HS-5 (cell line): ENCODE measurements around the gene TMEM37.

Experiments used
- DNase-seq: peaks from one replicate; pipeline ENCODE4 v3.0.0-alpha.2; 2012; ENCODE audit warnings: low read depth

TMEM37 gene

GRCh38 chr2:119460076-119460475 lies 28.4 kb downstream of the TMEM37 start:
- DNase-seq: no peak

GRCh38 chr2:119461811-119462210 lies 30.2 kb downstream of the TMEM37 start:
- DNase-seq: no peak

GRCh38 chr2:119462574-119462973 lies 30.9 kb downstream of the TMEM37 start:
- DNase-seq: no peak

- no peak for DNase-seq
Observed at GRCh38 chr2:119463136-119463535, 31.5 kb downstream of the TMEM37 start.

- no peak for DNase-seq
Observed at GRCh38 chr2:119463990-119464389, 32.3 kb downstream of the TMEM37 start.

- DNase-seq: no peak
Observed at GRCh38 chr2:119464981-119465380, 33.3 kb downstream of the TMEM37 start.

GRCh38 chr2:119465687-119466086 lies 34.0 kb downstream of the TMEM37 start:
- DNase-seq: no peak

- no peak for DNase-seq
Observed at GRCh38 chr2:119466373-119466772, 34.7 kb downstream of the TMEM37 start.

GRCh38 chr2:119468154-119468955 lies 36.7 kb downstream of the TMEM37 start:
- no peak for DNase-seq

- no peak for DNase-seq
Observed at GRCh38 chr2:119469131-119469530, 37.5 kb downstream of the TMEM37 start.

GRCh38 chr2:119469661-119470297 lies 38.1 kb downstream of the TMEM37 start:
- no peak for DNase-seq

GRCh38 chr2:119472749-119473148 lies 41.1 kb downstream of the TMEM37 start:
- no peak for DNase-seq

- DNase-seq: no peak
Observed at GRCh38 chr2:119473621-119474370, 42.1 kb downstream of the TMEM37 start.

GRCh38 chr2:119474371-119475224 lies 42.9 kb downstream of the TMEM37 start:
- no peak for DNase-seq

GRCh38 chr2:119475225-119475856 lies 43.7 kb downstream of the TMEM37 start:
- no peak for DNase-seq

GRCh38 chr2:119475857-119476244 lies 44.2 kb downstream of the TMEM37 start:
- no peak for DNase-seq

GRCh38 chr2:119476301-119477112 lies 44.9 kb downstream of the TMEM37 start:
- peak; percentile 23 for DNase-seq

- no peak for DNase-seq
Observed at GRCh38 chr2:119477113-119477505, 45.5 kb downstream of the TMEM37 start.

GRCh38 chr2:119478188-119478977 lies 46.7 kb downstream of the TMEM37 start:
- no peak for DNase-seq

- no peak for DNase-seq
Observed at GRCh38 chr2:119478978-119479295, 47.3 kb downstream of the TMEM37 start.
